Measurements from ENCODE around the gene MMS22L. TPM values are rescaled to one million over a fixed set of nuclear protein-coding genes. Genes with fewer than 3 reads are reported as not detected.

The MMS22L gene
- total and polyA plus RNA-seq, 2 of the 13 experiments (the other 11 are each of a cell fraction or from before 2014, with no cell fraction given), result 6.2 to 32.9 TPM

- TF ChIP-seq ZNF639 (CRISPR knock-in tag; conservative IDR thresholded peaks at IDR 0.05) (no peak), SUZ12 (IDR thresholded peaks at IDR 0.05; ENCODE audit: low read depth, low read length) (no peak)
Observed at GRCh38 chr6:97222903-97223302, 60.1 kb downstream of the MMS22L start (continued).

GRCh38 chr6:97218912-97219311 is 64.1 kb downstream of the MMS22L start:
- BruUV-seq (replicated peaks), result no TSS peak
- Histone ChIP-seq H3K27me3 (ENCODE audit: control insufficient read depth in 1 of 2, insufficient read depth in 2 of 2, low read length in 2 of 2) (no peaks in the 10 kb centered on the region), H3K9ac (ENCODE audit: insufficient read depth, low read depth, low read length) (no peak overlapping the region), H3K4me3 (replicated peaks in 1 of 3; ENCODE audit: insufficient read depth in 1 of 3, low read depth in 2 of 3, low read length in 3 of 3) (no peak overlapping the region), H3K9me3 (ENCODE audit: low read length) (no peaks in the 10 kb centered on the region), H3K36me3 (replicated peaks in 1 of 2; ENCODE audit: control insufficient read depth in 1 of 2, insufficient read depth in 2 of 2, low read length in 2 of 2) (no peaks in the 10 kb centered on the region), H3K4me1 (ENCODE audit: insufficient read depth, low read length) (no peaks in the 10 kb centered on the region), H4K20me1 (ENCODE audit: insufficient read depth, low read length) (no peaks in the 10 kb centered on the region), H3K27ac (ENCODE audit: extremely low read length, insufficient read depth, low read length) (no peak overlapping the region), H2AFZ (ENCODE audit: low read length) (no peak overlapping the region), H3K4me2 (ENCODE audit: low read depth, low read length) (no peak overlapping the region), H3K79me2 (ENCODE audit: insufficient read depth, low read length) (no peaks in the 10 kb centered on the region)
- WGBS (ENCODE audit: low lambda C conversion rate), result 99% methylated on average over 4 of the region's 4 CpGs
- DNase-seq (ENCODE audit: low spot score) (no peak), ATAC-seq (no peak), FAIRE-seq (no peak)
- ChIA-PET POLR2A (no interaction called here), CTCF (ENCODE audit: low intra/inter-chr PET ratio, low total read pairs) (no interaction called here)
- intact Hi-C loops (cut with micrococcal nuclease; ENCODE audit: unreplicated experiment) (no loop called here), in situ Hi-C loops (cut with HindIII; ENCODE audit: extremely low pct_ligation_motif_present, low pct_unique_long_range_greater_than_20kb) (no loop called here)
- TF ChIP-seq TGIF2 (CRISPR knock-in tag; IDR thresholded peaks at IDR 0.05) (no peak), YEATS4 (CRISPR knock-in tag; IDR thresholded peaks at IDR 0.05; ENCODE audit: borderline replicate concordance) (no peak), ZBTB25 (CRISPR knock-in tag; IDR thresholded peaks at IDR 0.05) (no peak), ZNF7 (CRISPR knock-in tag; IDR thresholded peaks at IDR 0.05) (no peak)

Data from HepG2 (cell line).